ENCODE results near the gene CNKSR3.

CNKSR3 gene

DNA sequence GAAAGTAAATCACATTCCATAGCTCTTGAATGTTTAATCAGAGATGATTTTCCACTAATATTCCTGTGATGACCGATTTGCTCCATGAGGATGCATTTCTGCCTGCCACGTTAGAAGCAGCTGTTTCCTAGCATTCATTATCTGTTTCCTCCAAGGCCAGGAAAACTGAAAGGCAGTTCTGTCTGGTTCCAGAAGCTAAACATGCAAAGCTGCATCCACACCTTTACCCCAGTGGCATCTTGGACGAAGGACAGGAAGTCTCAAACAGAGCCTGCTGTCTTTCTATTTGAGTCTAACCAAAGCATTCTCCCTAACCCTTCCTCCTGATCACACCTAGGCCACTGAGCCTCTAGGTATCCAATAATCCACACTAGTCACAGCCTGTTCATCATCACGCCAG is 27.6 kb downstream of the CNKSR3 start:
- Mint-ChIP-seq H3K27me3 (no peaks in the 10 kb centered on the region), H3K9me3 (ENCODE audit: low read depth) (no peaks in the 10 kb centered on the region), H3K36me3 (no peaks in the 10 kb centered on the region), H3K27ac (no peak overlapping the region), H3K4me1 (ENCODE audit: low read depth) (no peaks in the 10 kb centered on the region), H3K4me3 (no peak overlapping the region)

DNA sequence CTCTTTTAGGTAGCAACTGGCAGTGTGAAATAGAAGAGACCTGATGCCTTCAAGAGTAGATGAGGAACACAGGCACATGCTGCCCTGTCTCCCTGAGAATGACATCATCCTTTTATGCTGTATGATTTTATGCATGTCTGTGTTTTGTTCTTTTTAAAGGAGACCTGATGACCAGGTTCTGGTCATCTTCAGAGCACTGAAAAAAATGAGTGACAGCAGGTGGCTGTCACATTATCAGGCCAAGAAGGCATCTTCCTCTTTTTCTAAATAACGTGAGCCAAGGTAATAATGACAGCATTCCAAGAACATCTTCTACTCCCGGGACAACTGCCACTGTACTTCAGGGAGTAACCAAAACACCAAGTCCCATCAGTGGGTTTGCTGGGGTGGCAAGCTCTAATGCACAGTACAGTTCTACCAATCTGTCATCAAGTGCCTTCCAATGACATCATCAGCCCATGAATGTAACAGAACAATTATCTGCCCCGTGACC is 28.9 kb downstream of the CNKSR3 start:
- H3K4me3 Mint-ChIP-seq, result no peak overlapping the region
- H3K27me3 Mint-ChIP-seq, result no peaks in the 10 kb centered on the region
- no peak overlapping the region for H3K27ac Mint-ChIP-seq
- no peaks in the 10 kb centered on the region for H3K4me1 Mint-ChIP-seq (ENCODE audit: low read depth)
- H3K36me3 Mint-ChIP-seq, result no peaks in the 10 kb centered on the region
- H3K9me3 Mint-ChIP-seq (ENCODE audit: low read depth), result no peaks in the 10 kb centered on the region

DNA sequence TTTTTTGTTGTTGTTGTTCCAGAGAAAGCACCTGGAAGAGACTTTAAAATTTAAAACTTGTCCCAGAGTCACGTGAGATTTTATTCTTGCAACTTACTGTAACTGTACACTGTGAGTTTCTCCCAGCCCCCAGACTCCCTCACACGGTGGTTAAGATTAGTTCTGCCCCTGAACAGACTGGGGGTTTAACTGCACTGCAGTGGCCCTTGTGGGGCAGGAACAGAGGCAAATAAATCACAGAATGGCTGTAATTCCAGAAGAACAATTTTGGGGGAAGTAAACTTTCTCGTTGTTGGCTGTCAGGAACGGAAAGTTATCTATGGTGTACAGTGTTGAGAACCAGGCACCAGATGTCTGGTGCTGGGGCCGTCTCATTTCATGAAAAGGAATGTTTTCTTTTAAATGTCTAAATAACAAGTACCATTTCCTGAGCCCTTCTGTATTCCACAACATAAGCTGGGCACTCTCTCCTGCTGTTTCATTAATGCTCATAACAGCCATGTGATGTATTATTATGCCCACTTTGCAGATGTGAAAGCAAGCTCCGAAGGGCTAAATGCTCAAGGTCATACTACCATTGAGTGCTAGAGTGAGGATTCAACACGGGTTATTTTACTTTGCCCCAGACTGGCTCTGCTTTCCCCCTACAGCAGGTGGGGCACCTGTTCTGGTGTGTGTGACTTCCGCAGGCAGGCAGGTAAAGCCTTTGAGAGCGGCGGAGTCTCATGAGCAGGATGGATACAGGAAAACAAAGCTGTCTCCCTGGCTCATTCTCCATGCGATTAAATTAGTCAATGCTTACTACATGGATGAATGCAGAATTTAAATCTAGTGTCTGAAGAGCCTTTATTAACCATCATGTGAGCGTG is 30.5 kb downstream of the CNKSR3 start:
- Mint-ChIP-seq H3K27me3 (no peaks in the 10 kb centered on the region), H3K27ac (no peak overlapping the region), H3K4me3 (no peak overlapping the region), H3K36me3 (no peaks in the 10 kb centered on the region), H3K4me1 (ENCODE audit: low read depth) (no peaks in the 10 kb centered on the region), H3K9me3 (ENCODE audit: low read depth) (no peaks in the 10 kb centered on the region)

- no peaks in the 10 kb centered on the region for H3K36me3 Mint-ChIP-seq
- no peaks in the 10 kb centered on the region for H3K9me3 Mint-ChIP-seq (ENCODE audit: low read depth)
- H3K27ac Mint-ChIP-seq, result no peak overlapping the region
- H3K27me3 Mint-ChIP-seq, result no peaks in the 10 kb centered on the region
- H3K4me3 Mint-ChIP-seq, result no peak overlapping the region
- no peaks in the 10 kb centered on the region for H3K4me1 Mint-ChIP-seq (ENCODE audit: low read depth)
These were observed 31.1 kb downstream of the CNKSR3 start for GRCh38 chr6:154479351-154479769.

- H3K4me3 Mint-ChIP-seq, result no peak overlapping the region
- H3K27ac Mint-ChIP-seq, result no peak overlapping the region
- no peaks in the 10 kb centered on the region for H3K9me3 Mint-ChIP-seq (ENCODE audit: low read depth)
- H3K36me3 Mint-ChIP-seq, result no peaks in the 10 kb centered on the region
- no peaks in the 10 kb centered on the region for H3K27me3 Mint-ChIP-seq
- H3K4me1 Mint-ChIP-seq (ENCODE audit: low read depth), result no peaks in the 10 kb centered on the region
These were observed 31.8 kb downstream of the CNKSR3 start for GRCh38 chr6:154478701-154479060.

- Mint-ChIP-seq H3K36me3 (no peaks in the 10 kb centered on the region), H3K4me3 (no peak overlapping the region), H3K27ac (no peak overlapping the region), H3K27me3 (no peaks in the 10 kb centered on the region), H3K4me1 (ENCODE audit: low read depth) (no peaks in the 10 kb centered on the region), H3K9me3 (ENCODE audit: low read depth) (no peaks in the 10 kb centered on the region)
These were observed 32.3 kb downstream of the CNKSR3 start for GRCh38 chr6:154478021-154478700.

- no peaks in the 10 kb centered on the region for H3K36me3 Mint-ChIP-seq
- H3K27ac Mint-ChIP-seq, result no peak overlapping the region
- H3K4me1 Mint-ChIP-seq (ENCODE audit: low read depth), result no peaks in the 10 kb centered on the region
- no peaks in the 10 kb centered on the region for H3K27me3 Mint-ChIP-seq
- no peaks in the 10 kb centered on the region for H3K9me3 Mint-ChIP-seq (ENCODE audit: low read depth)
- no peak overlapping the region for H3K4me3 Mint-ChIP-seq
These were observed 34.0 kb downstream of the CNKSR3 start for GRCh38 chr6:154476494-154476893.

DNA sequence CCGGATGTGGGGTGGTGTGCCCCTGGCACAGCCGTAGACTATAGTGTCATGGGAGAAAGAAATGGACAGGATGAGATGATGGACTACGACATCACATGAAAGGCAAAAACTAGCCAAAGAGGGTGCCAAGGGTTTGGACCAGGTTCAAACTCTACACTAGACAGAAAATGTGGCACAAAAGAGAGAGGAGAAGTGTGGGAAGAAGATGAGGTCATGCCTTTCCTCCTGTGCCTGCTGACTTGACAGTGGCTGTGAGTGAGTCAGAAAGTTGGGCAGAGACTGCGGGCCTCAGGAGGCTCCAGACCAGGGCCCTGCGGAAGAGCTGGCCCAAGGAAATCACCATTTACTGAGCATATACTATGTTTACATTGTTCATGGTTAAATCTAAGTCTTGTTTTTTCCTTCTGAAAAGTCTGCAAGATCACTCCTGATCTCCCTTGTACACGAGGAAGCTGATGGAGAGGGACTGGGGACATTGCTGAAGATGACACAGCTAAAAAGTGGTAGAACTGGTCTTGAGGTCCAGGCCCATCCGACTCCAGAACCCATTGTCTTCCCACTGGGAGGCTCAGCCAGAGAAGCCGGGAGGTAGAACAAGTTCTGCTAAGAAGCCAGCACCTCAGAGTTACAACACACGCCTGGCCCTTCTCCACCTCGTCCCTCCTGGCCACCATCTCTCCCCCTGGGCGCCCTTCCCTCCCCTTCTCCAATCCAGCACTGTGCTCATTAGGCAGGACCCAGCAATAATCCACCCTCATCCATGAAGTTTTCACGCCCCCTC is 35.6 kb downstream of the CNKSR3 start:
- Mint-ChIP-seq H3K4me3 (no peak overlapping the region), H3K36me3 (peaks cover 3% of the 10 kb centered on the region), H3K27me3 (no peaks in the 10 kb centered on the region), H3K4me1 (ENCODE audit: low read depth) (no peaks in the 10 kb centered on the region), H3K27ac (no peak overlapping the region), H3K9me3 (ENCODE audit: low read depth) (peaks cover 7% of the 10 kb centered on the region)

GRCh38 chr6:154473324-154473723 is 37.2 kb downstream of the CNKSR3 start:
- Mint-ChIP-seq H3K36me3 (peaks cover 3% of the 10 kb centered on the region), H3K4me1 (ENCODE audit: low read depth) (no peaks in the 10 kb centered on the region), H3K9me3 (ENCODE audit: low read depth) (peaks cover 7% of the 10 kb centered on the region), H3K4me3 (no peak overlapping the region), H3K27me3 (no peaks in the 10 kb centered on the region), H3K27ac (no peak overlapping the region)

GRCh38 chr6:154471609-154472362 is 38.7 kb downstream of the CNKSR3 start:
- no peaks in the 10 kb centered on the region for H3K27me3 Mint-ChIP-seq
- no peak overlapping the region for H3K4me3 Mint-ChIP-seq
- H3K9me3 Mint-ChIP-seq (ENCODE audit: low read depth), result peaks cover 7% of the 10 kb centered on the region
- H3K27ac Mint-ChIP-seq, result no peak overlapping the region
- peaks cover 3% of the 10 kb centered on the region for H3K36me3 Mint-ChIP-seq
- no peaks in the 10 kb centered on the region for H3K4me1 Mint-ChIP-seq (ENCODE audit: low read depth)

GRCh38 chr6:154469306-154469935 is 41.1 kb downstream of the CNKSR3 start:
- peaks cover 3% of the 10 kb centered on the region for H3K36me3 Mint-ChIP-seq
- H3K4me3 Mint-ChIP-seq, result no peak overlapping the region
- no peaks in the 10 kb centered on the region for H3K27me3 Mint-ChIP-seq
- H3K9me3 Mint-ChIP-seq (ENCODE audit: low read depth), result peaks cover 7% of the 10 kb centered on the region
- H3K4me1 Mint-ChIP-seq (ENCODE audit: low read depth), result no peaks in the 10 kb centered on the region
- H3K27ac Mint-ChIP-seq, result no peak overlapping the region

- Mint-ChIP-seq H3K27me3 (no peaks in the 10 kb centered on the region), H3K27ac (no peak overlapping the region), H3K4me1 (ENCODE audit: low read depth) (no peaks in the 10 kb centered on the region), H3K4me3 (no peak overlapping the region), H3K9me3 (ENCODE audit: low read depth) (peaks cover 7% of the 10 kb centered on the region), H3K36me3 (peaks cover 3% of the 10 kb centered on the region)
These were observed 41.7 kb downstream of the CNKSR3 start for GRCh38 chr6:154468760-154469159.

DNA sequence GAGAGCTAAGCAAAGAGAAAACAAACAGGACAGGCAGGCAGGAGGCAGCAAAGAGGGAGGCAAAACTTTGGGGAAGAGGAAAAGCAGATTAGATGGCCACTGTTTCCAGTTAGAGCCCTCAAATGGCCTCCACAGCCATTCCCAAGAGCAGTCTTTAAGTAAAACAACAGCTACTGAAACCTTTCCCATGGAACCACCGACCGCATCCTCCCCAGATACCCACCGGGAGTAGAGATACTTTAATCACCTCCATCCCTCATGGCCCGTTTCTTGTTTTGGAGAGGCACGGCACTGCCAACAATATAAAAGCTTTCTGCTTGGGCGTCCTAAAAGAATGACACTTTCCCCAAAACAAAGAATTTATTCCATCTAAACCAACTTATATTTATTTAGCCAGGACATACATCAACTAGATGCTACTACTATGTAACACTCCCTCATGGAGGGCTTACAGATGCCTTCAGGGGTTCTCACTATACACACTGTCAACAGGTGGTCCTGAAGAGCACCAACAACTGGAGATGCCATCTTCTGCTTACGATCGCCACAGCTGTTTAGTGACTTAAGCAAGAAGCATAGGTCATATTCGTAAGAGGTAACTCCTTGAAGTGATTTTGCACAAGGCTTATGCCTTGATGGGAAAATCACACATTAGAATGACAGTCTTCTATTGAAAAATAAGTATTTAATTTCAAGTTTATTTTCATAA is 43.4 kb downstream of the CNKSR3 start:
- Mint-ChIP-seq H3K9me3 (ENCODE audit: low read depth) (peaks cover 7% of the 10 kb centered on the region), H3K4me1 (ENCODE audit: low read depth) (no peaks in the 10 kb centered on the region), H3K4me3 (no peak overlapping the region), H3K27me3 (no peaks in the 10 kb centered on the region), H3K36me3 (peaks cover 3% of the 10 kb centered on the region), H3K27ac (no peak overlapping the region)

- Mint-ChIP-seq H3K27ac (no peak overlapping the region), H3K9me3 (ENCODE audit: low read depth) (peaks cover 7% of the 10 kb centered on the region), H3K4me3 (no peak overlapping the region), H3K27me3 (no peaks in the 10 kb centered on the region), H3K36me3 (peaks cover 3% of the 10 kb centered on the region), H3K4me1 (ENCODE audit: low read depth) (no peaks in the 10 kb centered on the region)
These were observed 44.3 kb downstream of the CNKSR3 start for GRCh38 chr6:154466139-154466538.
